ENCODE data around the gene CCDC57.

The CCDC57 gene

DNA sequence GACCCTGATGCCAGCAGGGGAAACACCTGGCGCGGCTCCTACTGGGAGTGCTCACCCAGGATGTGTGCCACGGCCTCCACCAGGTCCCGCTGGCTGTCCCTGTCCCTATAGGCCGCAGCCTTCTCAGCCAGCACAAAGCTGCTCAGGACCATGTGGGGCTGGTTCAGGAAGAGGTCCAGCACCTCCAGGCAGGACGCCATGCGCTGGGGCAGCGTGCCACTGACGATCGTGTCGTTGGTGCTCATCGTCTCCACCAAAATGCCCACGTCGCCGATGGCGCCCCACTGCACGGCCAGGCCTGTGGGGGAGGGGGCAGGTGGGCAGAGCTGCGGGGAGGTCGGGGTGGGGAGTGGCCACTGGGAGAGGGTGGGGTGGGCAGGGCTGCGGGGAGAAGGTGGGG lies 131.1 kb downstream of the CCDC57 start:
- H3K4me3 ChIP-seq (ENCODE audit: low read length) = no peak overlapping the region
- DNase-seq (ENCODE audit: low read depth, low spot score) = no peak

- DNase-seq (ENCODE audit: low read depth, low spot score) = no peak
Observed at GRCh38 chr17:82080789-82081464, 131.7 kb downstream of the CCDC57 start.

GRCh38 chr17:82080048-82080788 lies 132.4 kb downstream of the CCDC57 start:
- no peak for DNase-seq (ENCODE audit: low read depth, low spot score)
- H3K4me3 ChIP-seq (ENCODE audit: low read length) = no peak overlapping the region

More at GRCh38 chr17:82080789-82081464, 131.7 kb downstream of the CCDC57 start:
- H3K4me3 ChIP-seq (ENCODE audit: low read length) = no peak overlapping the region

DNA sequence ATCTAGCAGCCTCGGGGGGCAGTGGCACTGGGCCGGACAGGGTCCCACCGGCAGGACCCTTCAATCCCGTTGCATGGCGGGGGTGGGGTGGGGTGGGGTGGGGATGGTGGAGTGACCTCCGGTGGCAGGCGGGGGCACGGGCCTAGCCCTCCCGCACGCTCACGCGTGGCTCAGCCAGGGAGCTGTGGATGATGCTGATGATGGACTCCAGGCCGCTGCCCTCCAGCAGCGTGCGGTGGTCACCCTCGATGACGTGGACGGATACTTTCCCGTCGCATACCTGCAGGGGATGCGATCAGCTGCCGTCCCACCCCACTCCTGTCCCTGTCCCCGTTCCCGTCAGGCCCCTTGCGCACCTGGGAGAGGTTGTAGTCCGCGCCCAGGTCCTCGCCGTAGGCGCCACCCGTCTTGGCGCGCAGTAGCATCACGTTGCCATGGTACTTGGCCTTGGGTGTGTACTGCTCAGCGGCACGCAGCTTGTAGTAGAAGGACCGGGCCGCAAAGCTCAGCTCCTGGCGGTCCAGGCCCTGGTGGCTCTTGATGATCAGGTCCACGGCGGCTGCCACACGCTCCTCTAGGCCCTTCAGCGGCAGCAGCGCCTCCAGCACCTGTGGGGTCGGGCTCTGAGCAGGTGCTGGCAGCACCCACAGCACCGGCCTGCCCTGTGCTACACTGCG lies 133.5 kb downstream of the CCDC57 start:
- no peak for DNase-seq (ENCODE audit: low read depth, low spot score)
- H3K4me3 ChIP-seq (ENCODE audit: low read length) = no peak overlapping the region

DNA sequence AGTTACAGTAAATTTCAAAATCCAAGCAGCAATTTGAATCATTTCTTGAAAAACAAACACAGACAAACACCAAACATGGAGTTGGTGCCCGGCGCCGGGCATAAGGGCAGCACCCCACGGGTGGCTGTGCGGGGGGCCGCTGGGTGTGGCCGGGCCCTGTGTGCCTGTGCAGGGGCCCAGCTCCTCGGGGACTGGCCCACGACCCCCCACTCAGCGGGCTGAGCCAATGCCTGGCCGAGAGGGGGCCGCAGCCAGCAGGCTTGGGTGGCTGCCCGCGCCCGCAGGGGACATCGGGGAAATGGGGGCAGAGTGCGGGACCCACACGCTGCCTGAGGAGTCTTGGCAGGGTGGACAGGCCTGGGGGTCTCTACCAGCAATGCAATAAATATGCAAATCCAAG lies 134.2 kb downstream of the CCDC57 start:
- H3K4me3 ChIP-seq (ENCODE audit: low read length) = no peak overlapping the region
- DNase-seq (ENCODE audit: low read depth, low spot score) = no peak

DNA sequence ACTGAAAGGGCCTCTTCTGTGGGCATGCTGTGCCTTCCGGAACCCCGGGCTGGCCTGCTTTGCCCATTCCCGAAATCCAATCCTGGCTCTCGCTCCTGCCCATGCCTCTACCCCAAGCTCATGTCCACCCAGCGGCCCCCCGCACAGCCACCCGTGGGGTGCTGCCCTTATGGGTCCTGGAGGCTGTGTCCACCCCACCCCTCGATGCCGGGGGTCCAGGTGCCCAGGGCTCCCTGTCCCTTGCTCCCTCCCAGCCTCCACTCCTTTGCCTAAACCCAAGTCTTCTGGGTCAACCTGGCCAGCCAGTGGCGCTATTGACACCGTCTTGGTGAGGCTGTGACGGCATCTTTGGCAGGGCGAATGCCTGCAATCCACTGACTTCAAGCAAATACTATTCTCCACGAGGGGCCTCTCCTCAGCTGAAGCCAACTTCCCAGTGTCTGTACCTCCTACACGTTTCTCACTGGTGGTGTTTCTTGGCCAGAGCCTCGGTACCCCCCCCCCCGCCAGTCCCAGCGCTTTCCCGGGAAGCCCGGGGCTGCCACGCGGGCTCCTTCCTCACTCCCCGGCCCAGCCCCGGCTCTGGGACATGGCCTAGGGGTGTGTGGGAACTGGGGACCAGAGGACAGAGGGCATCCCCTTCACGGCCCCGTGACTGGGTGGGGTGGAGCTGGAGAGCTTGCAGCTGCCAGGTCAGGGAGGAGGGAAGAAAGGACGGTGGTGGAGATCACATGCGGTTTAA lies 134.9 kb downstream of the CCDC57 start:
- H3K4me3 ChIP-seq (ENCODE audit: low read length) = no peak overlapping the region
- no peak for DNase-seq (ENCODE audit: low read depth, low spot score)

GRCh38 chr17:82076785-82077591 lies 135.7 kb downstream of the CCDC57 start:
- DNase-seq (ENCODE audit: low read depth, low spot score) = no peak
- no peak overlapping the region for H3K4me3 ChIP-seq (ENCODE audit: low read length)

DNA sequence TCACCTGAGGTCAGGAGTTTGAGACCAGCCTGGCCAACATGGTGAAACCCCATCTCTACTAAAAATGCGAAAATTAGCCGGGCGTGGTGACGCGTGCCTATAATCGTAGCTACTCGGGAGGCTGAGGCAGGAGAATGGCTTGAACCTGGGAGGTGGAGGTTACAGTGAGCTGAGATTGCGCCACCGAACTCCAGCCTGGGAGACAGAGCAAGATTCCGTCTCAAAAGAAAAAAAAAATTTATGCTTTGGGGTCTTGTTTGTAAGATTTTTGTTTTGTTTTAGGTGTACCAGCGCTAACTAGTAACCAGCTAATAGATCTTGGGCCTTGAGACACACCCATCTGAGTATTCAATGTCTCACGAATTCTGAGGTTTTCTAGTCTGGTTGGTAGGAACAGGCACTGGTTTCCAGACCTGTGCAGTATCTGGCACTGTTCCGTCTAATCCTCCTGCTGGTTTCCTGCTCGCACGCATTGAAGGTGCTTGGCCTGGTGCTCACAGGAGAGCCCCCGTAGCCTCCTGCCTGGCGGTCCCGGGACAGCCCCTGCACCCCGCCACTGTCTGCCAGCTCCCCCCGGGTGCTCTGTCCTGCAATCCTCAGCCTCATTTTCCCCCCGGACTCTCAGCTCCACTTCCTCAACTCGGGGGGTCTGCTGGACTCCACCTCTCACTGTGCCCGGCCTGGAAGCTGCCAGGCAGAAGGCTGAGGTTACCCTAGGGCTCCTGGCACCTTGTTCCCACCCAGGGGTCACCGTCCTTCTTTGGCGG lies 136.4 kb downstream of the CCDC57 start:
- no peak overlapping the region for H3K4me3 ChIP-seq (ENCODE audit: low read length)
- DNase-seq (ENCODE audit: low read depth, low spot score) = no peak

DNA sequence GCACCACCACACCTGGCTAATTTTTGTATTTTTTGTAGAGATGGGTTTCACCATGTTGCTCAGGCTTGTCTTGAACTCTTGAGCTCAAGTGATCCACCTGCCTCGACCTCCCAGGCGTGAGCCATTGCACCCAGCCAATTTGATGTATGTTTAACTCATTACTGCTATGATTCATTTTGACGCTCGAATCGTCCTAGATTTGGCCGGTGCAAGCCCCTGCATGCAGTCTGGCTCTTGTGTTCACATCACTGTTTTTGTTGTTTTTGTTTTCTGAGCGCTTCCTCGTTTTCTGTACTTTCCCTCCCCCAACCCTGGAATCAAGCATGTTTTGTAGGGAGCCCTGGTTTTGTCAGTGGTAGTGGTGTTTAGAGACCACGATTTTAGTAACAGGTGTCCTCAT lies 139.2 kb downstream of the CCDC57 start:
- no peak for DNase-seq (ENCODE audit: low read depth, low spot score)
- no peak overlapping the region for H3K4me3 ChIP-seq (ENCODE audit: low read length)

GRCh38 chr17:82072827-82073226 lies 139.8 kb downstream of the CCDC57 start:
- H3K4me3 ChIP-seq (ENCODE audit: low read length) = no peak overlapping the region
- no peak for DNase-seq (ENCODE audit: low read depth, low spot score)

DNA sequence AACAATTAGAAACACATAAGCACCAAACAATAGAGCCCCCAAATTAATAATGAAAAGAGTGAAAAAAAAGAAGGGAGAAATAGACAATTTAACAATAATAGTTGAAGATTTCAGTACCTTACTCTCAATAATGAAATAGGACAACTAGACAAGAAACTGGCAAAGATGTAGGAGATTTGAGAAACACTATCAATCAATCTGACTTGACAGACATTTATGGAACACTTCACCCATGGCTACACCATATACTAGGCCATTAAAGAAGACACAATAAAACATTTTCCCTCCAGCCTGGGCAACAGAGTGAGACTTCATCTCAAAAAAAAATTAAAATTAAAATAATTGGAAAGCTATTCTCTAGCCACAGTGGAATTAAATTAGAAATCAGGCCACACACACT lies 142.0 kb downstream of the CCDC57 start:
- no peak overlapping the region for H3K4me3 ChIP-seq (ENCODE audit: low read length)
- no peak for DNase-seq (ENCODE audit: low read depth, low spot score)

- peak; percentile 41 for DNase-seq (ENCODE audit: low read depth, low spot score)
- H3K4me3 ChIP-seq (ENCODE audit: low read length) = peak within 1 kb of the TSS; percentile 84
Observed at GRCh38 chr17:82065638-82066303, 146.9 kb downstream of the CCDC57 start, which contains the start of gene DUS1L. Gene DUS1L, minus strand, starts transcription at chr17:82065804. Its CDS starts 745 bp downstream, at chr17:82065059.

DNA sequence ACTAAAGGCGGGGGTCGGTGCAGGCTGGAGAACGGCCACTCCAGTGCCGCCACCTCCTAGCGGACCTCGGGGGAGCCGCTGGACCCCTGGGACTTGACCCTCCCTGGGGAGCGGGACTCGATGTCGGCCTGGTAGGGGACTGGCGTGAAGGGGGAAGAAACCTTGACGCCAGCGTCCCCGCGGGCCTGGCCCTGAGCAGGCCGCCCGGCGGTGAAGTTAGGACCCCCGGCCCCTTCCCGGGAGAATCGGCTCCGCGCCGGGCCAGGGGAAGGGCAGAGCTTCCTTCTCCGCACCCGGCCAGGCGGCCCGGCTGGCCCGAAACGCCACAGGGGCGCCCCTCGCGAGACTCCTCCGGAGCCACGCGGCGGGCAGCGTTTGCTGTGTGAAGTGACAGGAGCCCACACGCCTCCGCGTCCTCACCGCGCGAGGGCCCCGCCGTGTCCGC lies 147.4 kb downstream of the CCDC57 start:
- DNase-seq (ENCODE audit: low read depth, low spot score) = no peak
- H3K4me3 ChIP-seq (ENCODE audit: low read length) = peak overlapping the region; percentile 84

DNA sequence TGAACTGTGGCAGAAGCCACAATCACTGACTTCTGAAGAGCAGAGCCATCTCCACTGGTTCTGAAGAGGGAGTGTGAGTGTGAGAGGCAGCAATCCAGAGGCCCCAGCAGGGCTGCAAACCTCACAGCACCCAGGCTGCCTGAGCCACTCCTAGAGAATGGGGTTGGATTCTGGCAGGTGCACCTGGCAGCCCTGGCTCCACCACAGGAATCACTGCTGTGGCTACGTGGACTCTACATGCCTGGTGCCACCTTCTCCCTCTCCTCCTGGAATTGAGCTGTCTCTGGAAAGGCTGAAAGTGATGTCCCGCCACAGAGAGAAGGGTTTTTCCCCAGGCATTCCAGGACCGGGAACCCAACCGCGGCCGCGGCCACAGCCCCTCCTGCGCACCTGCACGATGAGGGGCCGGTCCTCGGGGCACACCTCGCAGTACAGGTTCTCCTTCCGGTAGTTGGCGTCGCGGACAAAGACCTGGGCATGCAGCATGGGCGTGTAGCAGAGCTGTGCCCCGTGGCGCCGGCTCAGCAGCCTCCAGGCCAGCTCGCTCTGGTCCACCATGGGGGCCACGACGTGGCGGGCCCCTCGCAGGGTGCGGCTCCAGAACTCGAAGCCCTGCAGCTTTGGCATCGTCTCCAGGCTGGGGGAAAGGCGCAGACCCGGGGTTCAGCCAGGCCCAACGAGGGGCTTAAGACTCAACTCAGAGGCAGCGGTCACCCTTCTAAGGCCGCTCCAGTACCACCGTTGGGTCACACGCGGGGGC lies 148.0 kb downstream of the CCDC57 start:
- H3K4me3 ChIP-seq (ENCODE audit: low read length) = peak overlapping the region; percentile 84
- no peak for DNase-seq (ENCODE audit: low read depth, low spot score)

DNA sequence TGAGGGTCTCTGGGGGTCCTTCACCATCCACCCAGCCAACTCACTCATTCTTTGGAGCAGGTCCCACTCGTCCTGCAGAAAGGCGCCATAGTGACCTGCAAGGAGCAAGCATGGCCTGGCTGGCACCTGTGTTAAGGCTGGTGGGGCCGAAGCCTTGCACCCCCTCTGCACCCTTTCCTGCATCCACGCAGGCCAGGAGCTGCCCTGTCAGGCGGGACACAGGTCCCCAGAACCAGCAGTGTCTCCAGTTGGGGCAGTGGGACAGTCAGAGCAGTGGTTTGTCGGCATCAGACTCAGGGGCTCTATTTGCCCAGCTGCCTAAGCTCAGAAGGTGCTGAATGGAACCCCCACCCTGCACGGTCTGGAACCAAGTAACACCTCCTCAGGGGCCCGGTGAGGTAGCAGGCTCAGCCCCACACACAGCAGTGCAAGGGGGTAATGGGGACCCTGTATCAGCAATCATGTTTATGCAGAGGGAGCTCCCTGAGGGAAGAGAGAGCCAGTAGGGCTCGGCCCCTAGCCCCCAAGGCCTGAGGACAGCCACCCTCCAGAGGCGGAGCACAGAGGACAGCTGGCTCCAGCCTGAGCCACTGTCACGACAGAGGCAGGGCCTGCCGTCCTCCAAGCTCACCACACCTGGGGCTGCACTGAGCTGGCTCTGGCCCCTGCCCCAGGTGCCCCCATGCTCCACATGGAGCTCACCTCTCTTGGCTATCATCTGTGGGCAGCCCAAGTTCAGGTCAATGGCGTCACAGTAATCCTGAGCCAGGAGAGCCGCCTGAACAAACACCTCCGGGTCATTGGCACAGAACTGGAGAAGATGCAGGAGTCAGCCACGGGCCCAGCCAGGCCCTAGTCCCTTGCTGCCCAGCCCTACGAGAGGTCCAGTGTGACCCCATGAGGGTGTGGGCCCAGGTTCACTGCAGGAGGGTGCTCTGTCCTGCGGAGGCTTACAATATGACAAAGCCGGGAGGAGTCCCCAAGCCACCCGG lies 148.9 kb downstream of the CCDC57 start:
- peak overlapping the region; percentile 84 for H3K4me3 ChIP-seq (ENCODE audit: low read length)
- DNase-seq (ENCODE audit: low read depth, low spot score) = no peak

- no peak overlapping the region for H3K4me3 ChIP-seq (ENCODE audit: low read length)
- DNase-seq (ENCODE audit: low read depth, low spot score) = no peak
Observed at GRCh38 chr17:82062984-82063368, 149.7 kb downstream of the CCDC57 start.
